ENCODE measurements around the gene SAMD4A. TPM values are rescaled to one million over a fixed set of nuclear protein-coding genes. Genes with fewer than 3 reads are reported as not detected.

The SAMD4A gene
- polyA plus RNA-seq, 2 of the 4 experiments (the other 2 are of a cell fraction) = 3.9 to 5.4 TPM

DNA sequence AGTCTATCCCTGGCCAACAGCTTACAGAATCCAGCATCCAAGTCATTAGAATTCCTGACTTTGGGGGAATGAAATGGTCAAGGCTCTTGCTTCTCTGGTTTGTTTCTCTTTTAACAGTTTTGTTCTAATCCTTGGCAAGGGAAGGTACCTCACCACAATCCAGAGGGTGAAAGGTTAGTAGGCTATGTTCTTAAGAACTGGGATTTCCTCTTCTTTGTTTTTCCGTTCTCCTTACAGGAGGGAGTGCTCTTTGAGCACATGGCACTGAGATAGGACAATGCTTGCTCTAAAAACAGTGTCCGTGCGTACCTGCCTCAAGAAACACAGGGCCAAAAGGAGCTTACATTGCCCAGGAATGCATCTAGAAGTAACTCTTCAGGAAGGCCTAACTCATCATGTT lies 179.1 kb downstream of the SAMD4A start:
- no peak for TF ChIP-seq BHLHE40 (IDR thresholded peaks at IDR 0.05; ENCODE audit: low read depth, low read length)
- TF ChIP-seq POLR2A (IDR thresholded peaks at IDR 0.05; ENCODE audit: low read length) = no peak
- no peak for TF ChIP-seq MYC (IDR thresholded peaks at IDR 0.05; ENCODE audit: borderline replicate concordance, low read length)
- TF ChIP-seq, protein P1, sequence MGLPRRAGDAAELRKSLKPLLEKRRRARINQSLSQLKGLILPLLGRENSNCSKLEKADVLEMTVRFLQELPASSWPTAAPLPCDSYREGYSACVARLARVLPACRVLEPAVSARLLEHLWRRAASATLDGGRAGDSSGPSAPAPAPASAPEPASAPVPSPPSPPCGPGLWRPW (IDR thresholded peaks at IDR 0.05) = no peak
- TF ChIP-seq, protein P2, sequence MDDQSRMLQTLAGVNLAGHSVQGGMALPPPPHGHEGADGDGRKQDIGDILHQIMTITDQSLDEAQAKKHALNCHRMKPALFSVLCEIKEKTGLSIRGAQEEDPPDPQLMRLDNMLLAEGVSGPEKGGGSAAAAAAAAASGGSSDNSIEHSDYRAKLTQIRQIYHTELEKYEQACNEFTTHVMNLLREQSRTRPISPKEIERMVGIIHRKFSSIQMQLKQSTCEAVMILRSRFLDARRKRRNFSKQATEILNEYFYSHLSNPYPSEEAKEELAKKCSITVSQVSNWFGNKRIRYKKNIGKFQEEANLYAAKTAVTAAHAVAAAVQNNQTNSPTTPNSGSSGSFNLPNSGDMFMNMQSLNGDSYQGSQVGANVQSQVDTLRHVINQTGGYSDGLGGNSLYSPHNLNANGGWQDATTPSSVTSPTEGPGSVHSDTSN (IDR thresholded peaks at IDR 0.05) = no peak
- TF ChIP-seq POLR2AphosphoS2 (conservative IDR thresholded peaks at IDR 0.05; ENCODE audit: low read length) = no peak
- no peak for TF ChIP-seq KDM1A (IDR thresholded peaks at IDR 0.05; ENCODE audit: low read depth)
- TF ChIP-seq SREBF2 (IDR thresholded peaks at IDR 0.05) = no peak
- no peak for TF ChIP-seq HDAC2 (IDR thresholded peaks at IDR 0.05)
- no peak for TF ChIP-seq FOSL2 (IDR thresholded peaks at IDR 0.05)
- TF ChIP-seq FOSL2 (CRISPR knock-in tag; IDR thresholded peaks at IDR 0.05) = no peak
- no peak for TF ChIP-seq KDM5A (IDR thresholded peaks at IDR 0.05)
- TF ChIP-seq HOXA7 (CRISPR knock-in tag; IDR thresholded peaks at IDR 0.05) = no peak
- TF ChIP-seq CHD2 (IDR thresholded peaks at IDR 0.05; ENCODE audit: low read length, partially characterized antibody) = no peak
- TF ChIP-seq HOXB5 (CRISPR knock-in tag; IDR thresholded peaks at IDR 0.05) = no peak
- no peak for TF ChIP-seq HEYL (CRISPR knock-in tag; IDR thresholded peaks at IDR 0.05)
- TF ChIP-seq RAD21 (conservative IDR thresholded peaks at IDR 0.05 in 1 of 2, IDR thresholded peaks at IDR 0.05 in 1 of 2) = no peak
- no peak for TF ChIP-seq NFE2L2 (conservative IDR thresholded peaks at IDR 0.05; ENCODE audit: low read length)
- TF ChIP-seq CBX8 (IDR thresholded peaks at IDR 0.05) = no peak
- no peak for TF ChIP-seq RCOR1 (IDR thresholded peaks at IDR 0.05; ENCODE audit: low read depth, low read length)
- Histone ChIP-seq H3K4me3 (no peak overlapping the region), H3K9me3 (no peaks in the 10 kb centered on the region), H3K4me2 (no peak overlapping the region), H3K4me1 (no peaks in the 10 kb centered on the region), H3K27ac (no peak overlapping the region)
- FAIRE-seq = no peak
- CTCF ChIA-PET = interaction anchor here (0.6 to 1.6 kb wide), 5 partner anchors 21 to 181 kb away, joined by 3 to 5 read pairs (median 4); no protein-coding TSS in a partner anchor
- POLR2A ChIA-PET = no interaction called here
- ATAC-seq = no peak
- no peak for DNase-seq (ENCODE audit: low read depth in 1 of 2, low spot score in 1 of 2)
- WGBS (ENCODE audit: missing lambda C conversion rate) = 90% methylated on average over 3 of the region's 3 CpGs

DNA sequence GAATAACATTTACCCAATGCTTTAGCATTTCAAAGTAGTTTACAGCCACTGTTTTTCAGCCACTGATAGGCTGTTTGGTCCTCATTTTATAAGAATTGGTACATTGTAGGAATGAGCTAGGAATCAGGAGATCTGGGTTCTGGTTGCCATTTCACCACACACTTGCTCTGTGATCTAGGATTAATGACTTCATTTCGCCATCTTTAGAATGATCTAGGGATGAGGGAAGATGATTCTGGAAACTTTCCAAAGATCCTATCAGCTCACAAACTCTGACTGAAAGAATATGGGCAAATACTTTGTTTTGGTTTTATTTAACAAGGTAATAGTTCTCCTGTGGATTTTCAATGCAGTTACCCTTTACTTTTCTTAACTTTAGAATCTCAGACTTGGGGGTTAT lies 180.7 kb downstream of the SAMD4A start:
- ChIA-PET POLR2A (no interaction called here), CTCF (interaction anchor here (1.2 to 1.5 kb wide), 3 partner anchors 14 to 184 kb away, joined by 4 to 6 read pairs (median 4); no protein-coding TSS in a partner anchor)
- Histone ChIP-seq H3K4me2 (no peak overlapping the region), H3K27ac (no peak overlapping the region), H3K9me3 (no peaks in the 10 kb centered on the region), H3K4me1 (no peaks in the 10 kb centered on the region), H3K4me3 (no peak overlapping the region)
- ATAC-seq = no peak
- FAIRE-seq = no peak
- no peak for DNase-seq (ENCODE audit: low read depth in 1 of 2, low spot score in 1 of 2)
- 90% methylated on average over 1 of the region's 1 CpG for WGBS (ENCODE audit: missing lambda C conversion rate)
- TF ChIP-seq ZC3H11A (IDR thresholded peaks at IDR 0.05) (no peak), CBX8 (IDR thresholded peaks at IDR 0.05) (no peak), ZNF302 (CRISPR knock-in tag; IDR thresholded peaks at IDR 0.05) (no peak), SMC3 (IDR thresholded peaks at IDR 0.05) (no peak), RCOR1 (IDR thresholded peaks at IDR 0.05; ENCODE audit: low read depth, low read length) (no peak), PHF8 (IDR thresholded peaks at IDR 0.05; ENCODE audit: borderline replicate concordance, low read depth) (no peak), MAZ (IDR thresholded peaks at IDR 0.05; ENCODE audit: borderline replicate concordance, low read depth, low read length) (no peak), JUNB (IDR thresholded peaks at IDR 0.05) (no peak), NPAS2 (CRISPR knock-in tag; IDR thresholded peaks at IDR 0.05; ENCODE audit: borderline replicate concordance) (no peak), HOXA7 (CRISPR knock-in tag; IDR thresholded peaks at IDR 0.05) (no peak), HOXB13 (CRISPR knock-in tag; IDR thresholded peaks at IDR 0.05; ENCODE audit: low read depth) (no peak), ZSCAN20 (CRISPR knock-in tag; IDR thresholded peaks at IDR 0.05) (no peak)
- TF ChIP-seq, protein P3, sequence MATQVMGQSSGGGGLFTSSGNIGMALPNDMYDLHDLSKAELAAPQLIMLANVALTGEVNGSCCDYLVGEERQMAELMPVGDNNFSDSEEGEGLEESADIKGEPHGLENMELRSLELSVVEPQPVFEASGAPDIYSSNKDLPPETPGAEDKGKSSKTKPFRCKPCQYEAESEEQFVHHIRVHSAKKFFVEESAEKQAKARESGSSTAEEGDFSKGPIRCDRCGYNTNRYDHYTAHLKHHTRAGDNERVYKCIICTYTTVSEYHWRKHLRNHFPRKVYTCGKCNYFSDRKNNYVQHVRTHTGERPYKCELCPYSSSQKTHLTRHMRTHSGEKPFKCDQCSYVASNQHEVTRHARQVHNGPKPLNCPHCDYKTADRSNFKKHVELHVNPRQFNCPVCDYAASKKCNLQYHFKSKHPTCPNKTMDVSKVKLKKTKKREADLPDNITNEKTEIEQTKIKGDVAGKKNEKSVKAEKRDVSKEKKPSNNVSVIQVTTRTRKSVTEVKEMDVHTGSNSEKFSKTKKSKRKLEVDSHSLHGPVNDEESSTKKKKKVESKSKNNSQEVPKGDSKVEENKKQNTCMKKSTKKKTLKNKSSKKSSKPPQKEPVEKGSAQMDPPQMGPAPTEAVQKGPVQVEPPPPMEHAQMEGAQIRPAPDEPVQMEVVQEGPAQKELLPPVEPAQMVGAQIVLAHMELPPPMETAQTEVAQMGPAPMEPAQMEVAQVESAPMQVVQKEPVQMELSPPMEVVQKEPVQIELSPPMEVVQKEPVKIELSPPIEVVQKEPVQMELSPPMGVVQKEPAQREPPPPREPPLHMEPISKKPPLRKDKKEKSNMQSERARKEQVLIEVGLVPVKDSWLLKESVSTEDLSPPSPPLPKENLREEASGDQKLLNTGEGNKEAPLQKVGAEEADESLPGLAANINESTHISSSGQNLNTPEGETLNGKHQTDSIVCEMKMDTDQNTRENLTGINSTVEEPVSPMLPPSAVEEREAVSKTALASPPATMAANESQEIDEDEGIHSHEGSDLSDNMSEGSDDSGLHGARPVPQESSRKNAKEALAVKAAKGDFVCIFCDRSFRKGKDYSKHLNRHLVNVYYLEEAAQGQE (IDR thresholded peaks at IDR 0.05) = no peak
- TF ChIP-seq, protein P4, sequence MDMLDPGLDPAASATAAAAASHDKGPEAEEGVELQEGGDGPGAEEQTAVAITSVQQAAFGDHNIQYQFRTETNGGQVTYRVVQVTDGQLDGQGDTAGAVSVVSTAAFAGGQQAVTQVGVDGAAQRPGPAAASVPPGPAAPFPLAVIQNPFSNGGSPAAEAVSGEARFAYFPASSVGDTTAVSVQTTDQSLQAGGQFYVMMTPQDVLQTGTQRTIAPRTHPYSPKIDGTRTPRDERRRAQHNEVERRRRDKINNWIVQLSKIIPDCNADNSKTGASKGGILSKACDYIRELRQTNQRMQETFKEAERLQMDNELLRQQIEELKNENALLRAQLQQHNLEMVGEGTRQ (IDR thresholded peaks at IDR 0.05) = no peak
- TF ChIP-seq, protein P5, sequence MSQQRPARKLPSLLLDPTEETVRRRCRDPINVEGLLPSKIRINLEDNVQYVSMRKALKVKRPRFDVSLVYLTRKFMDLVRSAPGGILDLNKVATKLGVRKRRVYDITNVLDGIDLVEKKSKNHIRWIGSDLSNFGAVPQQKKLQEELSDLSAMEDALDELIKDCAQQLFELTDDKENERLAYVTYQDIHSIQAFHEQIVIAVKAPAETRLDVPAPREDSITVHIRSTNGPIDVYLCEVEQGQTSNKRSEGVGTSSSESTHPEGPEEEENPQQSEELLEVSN (IDR thresholded peaks at IDR 0.05; ENCODE audit: borderline replicate concordance, low read depth) = no peak
- TF ChIP-seq, protein P6, sequence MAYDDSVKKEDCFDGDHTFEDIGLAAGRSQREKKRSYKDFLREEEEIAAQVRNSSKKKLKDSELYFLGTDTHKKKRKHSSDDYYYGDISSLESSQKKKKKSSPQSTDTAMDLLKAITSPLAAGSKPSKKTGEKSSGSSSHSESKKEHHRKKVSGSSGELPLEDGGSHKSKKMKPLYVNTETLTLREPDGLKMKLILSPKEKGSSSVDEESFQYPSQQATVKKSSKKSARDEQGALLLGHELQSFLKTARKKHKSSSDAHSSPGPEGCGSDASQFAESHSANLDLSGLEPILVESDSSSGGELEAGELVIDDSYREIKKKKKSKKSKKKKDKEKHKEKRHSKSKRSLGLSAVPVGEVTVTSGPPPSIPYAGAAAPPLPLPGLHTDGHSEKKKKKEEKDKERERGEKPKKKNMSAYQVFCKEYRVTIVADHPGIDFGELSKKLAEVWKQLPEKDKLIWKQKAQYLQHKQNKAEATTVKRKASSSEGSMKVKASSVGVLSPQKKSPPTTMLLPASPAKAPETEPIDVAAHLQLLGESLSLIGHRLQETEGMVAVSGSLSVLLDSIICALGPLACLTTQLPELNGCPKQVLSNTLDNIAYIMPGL (CRISPR knock-in tag; IDR thresholded peaks at IDR 0.05; ENCODE audit: borderline replicate concordance) = no peak

Measured in A549 (cell line).